Lower lobe of right lung (tissue), 2 donors: ENCODE data around the gene SELPLG. TPM values are rescaled to one million over a fixed set of nuclear protein-coding genes. Genes with fewer than 3 reads are reported as not detected.

Experiments used
- ATAC-seq, 2 donors: fragments of 200-7000 bp; cut with Tn5 transposase; one replicate each; pipeline ENCODE4 v1.9.1; 2020 to 2022; ENCODE audit warnings: mild to moderate bottlenecking in 2 of 2, moderate library complexity in 2 of 2
- DNase-seq: peaks from one replicate; pipeline ENCODE4 v3.0.0-alpha.2; 2020
- H3K27ac ChIP-seq: fragments of 200-600 bp; one replicate; pipeline ENCODE4 v1.8.0; 2022
- H3K27me3 ChIP-seq: fragments of 200-600 bp; one replicate; pipeline ENCODE4 v1.8.0; 2022; ENCODE audit warnings: low read depth
- H3K36me3 ChIP-seq: fragments of 200-600 bp; one replicate; pipeline ENCODE4 v1.8.0; 2022; ENCODE audit warnings: mild to moderate bottlenecking
- H3K4me1 ChIP-seq: fragments of 200-600 bp; one replicate; pipeline ENCODE4 v1.8.0; 2022
- H3K4me3 ChIP-seq: fragments of 200-600 bp; one replicate; pipeline ENCODE4 v1.8.0; 2022; ENCODE audit warnings: mild to moderate bottlenecking
- H3K9me3 ChIP-seq: fragments of 200-600 bp; one replicate; pipeline ENCODE4 v1.8.0; 2022
- CTCF ChIP-seq: fragments of 200-600 bp; IDR thresholded peaks from one replicate; pipeline ENCODE4 v1.8.0; 2022; ENCODE audit warnings: antibody characterized with exemption, mild to moderate bottlenecking
- intact Hi-C: fragments of 100-400 bp; cut with DNase I; formaldehyde crosslinking; loops from one replicate; pipeline ENCODE4 v1.11.0; 2022
- total RNA-seq: library from RNA; stranded (reverse); fragmentation: NEBNext Ultra II Directional; extraction: Animal tissue kit (Norgen Biotek cat#: 25700); gene quantifications from one replicate; pipeline ENCODE4 v1.2.1, GENCODE V29; 2021
- donor health status: DM: no; HTN: yes; CAD: no; lungs with severe emphysema.

Gene SELPLG
- total RNA-seq, 1 donor from 2014 or later: 59.9 TPM

DNA sequence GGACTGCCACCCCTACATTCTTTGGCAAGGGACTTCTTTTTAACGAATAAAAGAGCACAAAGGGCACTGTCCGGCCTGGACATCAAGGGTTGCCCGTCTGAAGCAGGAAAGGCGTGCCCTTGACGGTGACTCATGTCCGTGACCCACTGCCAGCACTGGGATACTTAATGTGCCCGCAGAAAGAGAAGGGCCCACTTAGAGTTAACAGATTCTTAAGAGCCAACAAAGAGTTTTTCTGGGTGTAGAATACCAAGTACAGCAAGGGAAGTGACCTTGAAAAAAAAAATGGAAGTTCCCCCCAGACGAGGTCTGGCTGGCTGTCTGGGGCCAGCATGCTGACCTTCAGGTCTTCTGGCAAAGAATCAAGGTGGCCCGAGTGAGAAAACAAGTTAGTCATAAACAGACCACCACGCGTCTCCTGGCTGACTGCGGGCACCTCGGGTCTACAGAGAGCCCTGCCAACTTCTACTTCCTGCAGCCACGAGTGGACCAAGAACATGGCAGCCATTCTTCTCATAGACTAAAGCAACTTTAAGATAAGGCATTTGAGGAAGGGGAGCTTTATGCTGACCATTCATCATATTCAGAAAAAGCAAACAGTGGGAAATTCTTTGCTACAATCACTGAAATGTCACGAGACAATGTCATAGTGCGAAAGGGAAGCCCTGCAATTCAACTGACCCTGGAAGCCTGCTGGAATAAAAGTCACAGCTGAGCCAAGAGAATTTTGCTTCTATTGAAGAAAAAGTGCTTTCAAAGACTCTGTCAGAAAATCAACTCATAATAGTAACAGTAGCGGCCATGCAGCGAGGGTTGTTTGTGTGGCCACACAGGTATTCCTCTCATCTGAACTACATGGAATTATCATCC, 10.5 kb upstream of the SELPLG start:
- peak; percentile 89 to 92 for ATAC-seq
- H3K4me3 ChIP-seq: no peak overlapping the region
- TF ChIP-seq CTCF: no peak
- DNase-seq: peak; percentile 84
- H3K27ac ChIP-seq: peak overlapping the region; percentile 79
- intact Hi-C loops: no loop called here
- H3K36me3 ChIP-seq: peaks cover 35% of the 10 kb centered on the region
- H3K4me1 ChIP-seq: peaks cover 62% of the 10 kb centered on the region
- no peaks in the 10 kb centered on the region for H3K9me3 ChIP-seq
- no peaks in the 10 kb centered on the region for H3K27me3 ChIP-seq

DNA sequence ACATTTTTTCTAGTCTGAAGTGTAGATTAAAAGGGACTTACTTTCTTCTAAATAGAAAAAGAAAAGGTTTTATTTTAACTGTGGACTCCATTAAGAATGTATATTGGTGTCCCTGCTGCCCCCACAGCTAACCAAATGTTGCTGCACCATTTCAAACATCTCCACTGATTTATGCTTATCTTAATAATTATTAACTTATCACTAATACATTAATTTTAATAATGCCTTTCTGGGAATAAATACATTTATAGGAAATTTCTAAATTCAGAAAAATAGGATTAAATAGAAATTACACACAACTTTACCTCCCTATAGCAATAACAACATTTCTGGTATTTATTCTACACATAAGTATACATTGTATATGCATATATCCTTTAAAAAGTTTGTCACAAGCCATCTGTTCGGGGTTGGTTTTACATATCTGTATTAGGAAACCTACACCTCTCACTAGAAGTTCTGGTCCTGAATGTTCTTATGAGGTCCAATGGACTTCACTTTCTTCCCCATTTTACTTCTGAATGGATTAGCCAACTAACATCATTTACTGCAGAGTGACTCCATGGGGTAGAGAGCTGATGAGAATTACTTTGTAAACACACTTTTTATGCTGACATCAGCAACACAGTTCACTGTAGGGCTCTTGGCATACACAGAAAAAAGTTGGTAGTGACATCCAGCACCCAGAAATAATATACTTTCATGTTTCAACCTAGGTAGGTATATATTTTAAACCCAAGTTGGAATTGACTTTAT, 9.4 kb upstream of the SELPLG start:
- no peaks in the 10 kb centered on the region for H3K9me3 ChIP-seq
- peaks cover 72% of the 10 kb centered on the region for H3K4me1 ChIP-seq
- intact Hi-C loops: no loop called here
- TF ChIP-seq CTCF: no peak
- DNase-seq (no peak), ATAC-seq (peak in 1 of 2 donors; percentile 34)
- peak overlapping the region; percentile 79 for H3K27ac ChIP-seq
- H3K27me3 ChIP-seq: no peaks in the 10 kb centered on the region
- no peak overlapping the region for H3K4me3 ChIP-seq
- H3K36me3 ChIP-seq: peaks cover 24% of the 10 kb centered on the region

GRCh38 chr12:108642269-108642870, 8.7 kb upstream of the SELPLG start:
- Histone ChIP-seq H3K9me3 (no peaks in the 10 kb centered on the region), H3K27ac (peak overlapping the region; percentile 18), H3K36me3 (peaks cover 17% of the 10 kb centered on the region), H3K4me1 (peaks cover 74% of the 10 kb centered on the region), H3K4me3 (no peak overlapping the region), H3K27me3 (no peaks in the 10 kb centered on the region)
- TF ChIP-seq CTCF: no peak
- no peak for DNase-seq
- no peak for ATAC-seq
- intact Hi-C loops: no loop called here

DNA sequence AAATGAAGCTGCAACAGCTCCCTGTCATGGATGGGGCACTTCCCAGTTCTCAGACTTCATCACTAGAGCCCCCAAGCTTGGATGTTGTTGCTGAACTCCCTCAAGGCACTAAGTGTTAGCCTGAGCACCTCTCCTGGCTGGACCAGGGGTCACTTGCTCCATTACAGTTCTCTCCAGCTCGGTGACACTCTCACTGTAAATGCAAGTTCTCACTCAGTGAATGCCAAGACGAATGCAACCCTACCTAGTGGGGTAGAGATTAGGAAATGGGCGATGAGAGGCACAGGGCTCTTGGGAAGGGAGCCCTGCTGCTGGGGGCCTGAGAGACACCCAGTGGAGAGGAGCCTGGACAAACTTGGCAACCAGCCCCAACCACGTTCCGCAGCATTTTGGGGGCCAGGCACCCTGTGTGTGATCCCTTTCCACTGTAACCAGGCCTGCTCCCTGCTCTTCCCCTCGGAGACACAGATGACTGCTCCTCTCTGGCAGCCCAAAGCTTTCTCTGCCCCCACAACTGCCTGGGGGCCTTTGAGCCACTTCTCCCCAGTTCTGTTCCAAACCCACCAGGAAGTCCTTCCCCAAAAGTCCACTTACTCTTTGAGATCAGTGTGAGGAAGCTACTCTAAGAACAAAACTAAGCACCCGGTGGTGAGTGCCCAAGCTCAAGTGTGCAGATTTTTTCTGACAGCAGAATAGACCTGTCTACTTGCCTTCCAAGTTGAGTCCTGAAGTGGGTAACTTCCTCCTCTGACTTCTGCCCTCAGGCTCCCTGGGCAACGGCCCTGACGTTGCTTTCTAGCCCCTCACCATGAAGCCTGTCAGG, 8.0 kb upstream of the SELPLG start:
- DNase-seq (no peak), ATAC-seq (peak; percentile 1 to 2)
- Histone ChIP-seq H3K4me3 (no peak overlapping the region), H3K27ac (peak overlapping the region; percentile 18), H3K9me3 (no peaks in the 10 kb centered on the region), H3K27me3 (no peaks in the 10 kb centered on the region), H3K36me3 (peaks cover 12% of the 10 kb centered on the region), H3K4me1 (peaks cover 78% of the 10 kb centered on the region)
- intact Hi-C loops: no loop called here
- TF ChIP-seq CTCF: no peak
